Fibroblast of lung (primary cell): ENCODE measurements around the gene MRPL39. TPM values are rescaled to one million over a fixed set of nuclear protein-coding genes. Genes with fewer than 3 reads are reported as not detected.

ENCODE experiments used
- DNase-seq, 2 donors: peaks; one replicate each; pipeline versions ENCODE4 v3.0.0 to v3.0.0-alpha.2; 2010; ENCODE audit warnings: low read depth in 2 of 2
- H2AFZ ChIP-seq: 2 replicates; pipeline ENCODE4 v1.5.1; 2012; ENCODE audit warnings: low read length, control low read depth, inconsistent platforms
- H3K27ac ChIP-seq: 2 replicates; pipeline ENCODE4 v1.5.1; 2011; ENCODE audit warnings: low read length, control low read depth; ENCODE audit not compliant: insufficient read depth
- H3K27me3 ChIP-seq: 2 replicates; pipeline ENCODE4 v1.5.1; 2011; ENCODE audit warnings: mild to moderate bottlenecking, low read length; ENCODE audit not compliant: control insufficient read depth, insufficient read depth
- H3K36me3 ChIP-seq: 2 replicates; pipeline ENCODE4 v1.5.1; 2011; ENCODE audit warnings: low read length; ENCODE audit not compliant: control insufficient read depth, insufficient read depth
- H3K4me1 ChIP-seq: 2 replicates; pipeline ENCODE4 v1.5.1; 2011; ENCODE audit warnings: low read length; ENCODE audit not compliant: control insufficient read depth, insufficient read depth; ENCODE audit errors: extremely low read depth
- H3K4me2 ChIP-seq: 2 replicates; pipeline ENCODE4 v1.5.1; 2011; ENCODE audit warnings: low read length, control low read depth; ENCODE audit not compliant: insufficient read depth; ENCODE audit errors: extremely low read depth
- H3K4me3 ChIP-seq, 4 experiments: fragments of 200-600 bp in 1 of 4; sonication (generic) in 1 of 4; replicated peaks in 1 of 4; 2 replicates each; pipeline ENCODE4 v1.5.1; 2011 to 2016; ENCODE audit warnings: low read length in 4 of 4, low read depth in 3 of 4, mild to moderate bottlenecking in 3 of 4, control low read depth in 2 of 4, inconsistent platforms in 1 of 4, mixed read lengths in 1 of 4; ENCODE audit not compliant: insufficient read depth in 1 of 4; ENCODE audit errors: control extremely low read depth in 1 of 4
- H3K79me2 ChIP-seq: 2 replicates; pipeline ENCODE4 v1.5.1; 2012; ENCODE audit warnings: mild to moderate bottlenecking, low read length, inconsistent platforms; ENCODE audit not compliant: control insufficient read depth, insufficient read depth
- H3K9ac ChIP-seq: 2 replicates; pipeline ENCODE4 v1.5.1; 2011; ENCODE audit warnings: mild to moderate bottlenecking, low read length, control low read depth; ENCODE audit not compliant: insufficient read depth
- H3K9me3 ChIP-seq: 2 replicates; pipeline ENCODE4 v1.5.1; 2012; ENCODE audit warnings: low read depth, low read length; ENCODE audit not compliant: control insufficient read depth, insufficient read depth
- H4K20me1 ChIP-seq: 2 replicates; pipeline ENCODE4 v1.5.1; 2011; ENCODE audit warnings: low read length; ENCODE audit not compliant: control insufficient read depth, insufficient read depth; ENCODE audit errors: extremely low read depth
- CTCF ChIP-seq, 2 donors: IDR thresholded peaks in 1 of 2; conservative IDR thresholded peaks in 1 of 2; 1 replicate in 1 of 2; 2 replicates in 1 of 2; pipeline ENCODE4 v1.5.1; 2011 to 2012; ENCODE audit warnings: low read length in 2 of 2, control low read depth in 1 of 2, inconsistent platforms in 1 of 2, low read depth in 1 of 2, mild to moderate bottlenecking in 1 of 2
- EZH2 ChIP-seq: IDR thresholded peaks from 2 replicates; pipeline ENCODE4 v1.5.1; 2012; ENCODE audit warnings: low read length, control low read depth, mild to moderate bottlenecking; ENCODE audit errors: missing control alignments
- polyA plus RNA-seq, 2 donors: library from polyadenylated mRNA; depleted of rRNA in 1 of 2; stranded (reverse) in 1 of 2; unstranded in 1 of 2; fragments of >200 nt; gene quantifications; 2 replicates each; pipeline ENCODE4 v1.2.1, GENCODE V29; 2011 to 2012; ENCODE audit warnings: missing spikeins in 1 of 2
- total RNA-seq: library from RNA; depleted of rRNA; stranded (reverse); fragments of >200 nt; gene quantifications from 2 replicates; pipeline ENCODE4 v1.2.1, GENCODE V29; 2014

Gene MRPL39
- total and polyA plus RNA-seq, 2 donors (not counting 1 experiment from before 2014, with no cell fraction given): 30.5 to 34.5 TPM

- TF ChIP-seq EZH2 (no peak), CTCF (conservative IDR thresholded peaks at IDR 0.05 in 1 of 2, IDR thresholded peaks at IDR 0.05 in 1 of 2; ENCODE audit: low read depth in 1 of 2, low read length in 2 of 2) (no peak)
- Histone ChIP-seq H3K4me3 (no peak overlapping the region), H3K79me2 (no peaks in the 10 kb centered on the region), H4K20me1 (no peaks in the 10 kb centered on the region), H2AFZ (no peak overlapping the region), H3K9me3 (no peaks in the 10 kb centered on the region), H3K4me1 (no peaks in the 10 kb centered on the region), H3K36me3 (no peaks in the 10 kb centered on the region), H3K4me2 (no peak overlapping the region), H3K27me3 (no peaks in the 10 kb centered on the region), H3K27ac (no peak overlapping the region), H3K9ac (no peak overlapping the region)
- DNase-seq: no peak
Observed at GRCh38 chr21:25555492-25555891, 51.8 kb downstream of the MRPL39 start.

GRCh38 chr21:25552856-25553255 lies 54.4 kb downstream of the MRPL39 start:
- no peak for DNase-seq

GRCh38 chr21:25551569-25551968 lies 55.7 kb downstream of the MRPL39 start:
- Histone ChIP-seq H3K27ac (no peak overlapping the region), H4K20me1 (no peaks in the 10 kb centered on the region), H3K9ac (no peak overlapping the region), H3K79me2 (no peaks in the 10 kb centered on the region), H3K4me3 (no peak overlapping the region), H3K27me3 (no peaks in the 10 kb centered on the region), H3K9me3 (no peaks in the 10 kb centered on the region), H2AFZ (no peak overlapping the region), H3K36me3 (no peaks in the 10 kb centered on the region), H3K4me2 (no peak overlapping the region), H3K4me1 (no peaks in the 10 kb centered on the region)
- no peak for TF ChIP-seq CTCF (conservative IDR thresholded peaks at IDR 0.05 in 1 of 2, IDR thresholded peaks at IDR 0.05 in 1 of 2; ENCODE audit: low read depth in 1 of 2, low read length in 2 of 2)
- TF ChIP-seq EZH2: no peak
- no peak for DNase-seq

More at GRCh38 chr21:25552856-25553255, 54.4 kb downstream of the MRPL39 start:
- Histone ChIP-seq H3K9ac (no peak overlapping the region), H3K4me1 (no peaks in the 10 kb centered on the region), H3K79me2 (no peaks in the 10 kb centered on the region), H4K20me1 (no peaks in the 10 kb centered on the region), H3K36me3 (no peaks in the 10 kb centered on the region), H3K9me3 (no peaks in the 10 kb centered on the region), H3K27me3 (no peaks in the 10 kb centered on the region), H2AFZ (no peak overlapping the region), H3K4me2 (no peak overlapping the region), H3K4me3 (no peak overlapping the region), H3K27ac (no peak overlapping the region)
- TF ChIP-seq CTCF (conservative IDR thresholded peaks at IDR 0.05 in 1 of 2, IDR thresholded peaks at IDR 0.05 in 1 of 2; ENCODE audit: low read depth in 1 of 2, low read length in 2 of 2): no peak
- no peak for TF ChIP-seq EZH2
